K562 (cell line): ENCODE results near the gene RANBP3. TPM values are rescaled to one million over a fixed set of nuclear protein-coding genes. Genes with fewer than 3 reads are reported as not detected.

ENCODE experiments used
- ATAC-seq: fragments of 200-7000 bp; cut with Tn5 transposase; 3 replicates; pipeline ENCODE4 v1.9.1; 2020; ENCODE audit warnings: moderate library complexity
- BruUV-seq: library from RNA; stranded (reverse); fragments of 400-500 nt; replicated peaks from 2 replicates; lab custom pipeline; 2021; lab: Mats Ljungman, UMichigan
- CTCF ChIA-PET: fragments of 300-600 bp; formaldehyde crosslinking; extraction: SDS; loops from one replicate; lab custom pipeline; 2021; ENCODE audit warnings: low intra/inter-chr PET ratio; lab: Yijun Ruan, JAX
- POLR2A ChIA-PET: fragments of 300-600, 350-650 bp; sonication (Branson Sonifier 250); formaldehyde crosslinking; extraction: SDS; loops from one replicate; lab custom pipeline; 2021; ENCODE audit warnings: antibody characterized with exemption, inconsistent platforms; lab: Yijun Ruan, JAX
- DNase-seq, 4 experiments: peaks; one replicate each; pipeline versions ENCODE4 v3.0.0 to v3.0.0-alpha.2; 2011 to 2018; ENCODE audit warnings: low spot score in 3 of 4, mixed read lengths in 3 of 4; ENCODE audit errors: extremely low read depth in 1 of 4
- FAIRE-seq: peaks from 2 replicates; lab custom pipeline; 2011; peaks lifted over from hg19 to GRCh38; lab: Jason Lieb, UNC
- H2AFZ ChIP-seq: 2 replicates; pipeline ENCODE4 v1.6.0; 2011; ENCODE audit warnings: low read depth, low read length, control low read depth, inconsistent platforms
- H3K27ac ChIP-seq: fragments of 200-600 bp; 3 replicates; pipeline ENCODE4 v1.8.0; 2011; ENCODE audit warnings: low read depth, mild to moderate bottlenecking, control low read depth, inconsistent platforms, low read length, moderate library complexity, mixed read lengths; ENCODE audit errors: extremely low read depth
- H3K27me3 ChIP-seq, 2 experiments: fragments of 300-600 bp in 1 of 2; 2 replicates in 1 of 2; 3 replicates in 1 of 2; pipeline versions ENCODE4 v1.6.0 to v1.8.0; 2011; ENCODE audit warnings: inconsistent platforms in 2 of 2, low read length in 2 of 2, mild to moderate bottlenecking in 1 of 2, mixed read lengths in 1 of 2, moderate library complexity in 1 of 2; ENCODE audit not compliant: control insufficient read depth in 2 of 2, insufficient read depth in 2 of 2
- H3K36me3 ChIP-seq: fragments of 300-600 bp; 3 replicates; pipeline ENCODE4 v1.8.0; 2011; ENCODE audit warnings: mild to moderate bottlenecking, low read length, inconsistent platforms; ENCODE audit not compliant: control insufficient read depth, insufficient read depth
- H3K4me1 ChIP-seq, 2 experiments: fragments of 200-600 bp in 1 of 2; replicated peaks in 1 of 2; 2 replicates in 1 of 2; 3 replicates in 1 of 2; pipeline versions ENCODE4 v1.5.1 to v1.8.0; 2011; ENCODE audit warnings: inconsistent platforms in 2 of 2, low read length in 2 of 2, mild to moderate bottlenecking in 1 of 2, mixed read lengths in 1 of 2, moderate library complexity in 1 of 2; ENCODE audit not compliant: control insufficient read depth in 2 of 2, insufficient read depth in 2 of 2
- H3K4me2 ChIP-seq: 2 replicates; pipeline ENCODE4 v1.6.1; 2011; ENCODE audit warnings: low read length, control low read depth, inconsistent platforms, mixed read lengths; ENCODE audit not compliant: insufficient read depth
- H3K4me3 ChIP-seq: fragments of 200-600 bp; sonication (generic), shearing (Covaris generic); 2 replicates; pipeline ENCODE4 v1.5.1; 2016; ENCODE audit warnings: control low read depth, inconsistent platforms
- H3K79me2 ChIP-seq: fragments of 200-600 bp; 3 replicates; pipeline ENCODE4 v1.8.0; 2011; ENCODE audit warnings: low read length, inconsistent platforms; ENCODE audit not compliant: control insufficient read depth, insufficient read depth
- H3K9ac ChIP-seq, 2 experiments: 2 replicates each; pipeline versions ENCODE4 v1.6.0 to v1.6.1; 2011; ENCODE audit warnings: low read depth in 2 of 2, low read length in 2 of 2, control low read depth in 1 of 2, inconsistent platforms in 1 of 2, mild to moderate bottlenecking in 1 of 2, mixed read lengths in 1 of 2; ENCODE audit not compliant: insufficient read depth in 1 of 2
- H3K9me1 ChIP-seq: one replicate; pipeline ENCODE4 v1.6.0; 2011; ENCODE audit warnings: inconsistent platforms, mild to moderate bottlenecking, low read length, moderate library complexity; ENCODE audit not compliant: control insufficient read depth, insufficient read depth
- H3K9me3 ChIP-seq: replicated peaks from 2 replicates; pipeline ENCODE4 v1.5.1; 2011; ENCODE audit warnings: low read depth, low read length, inconsistent platforms; ENCODE audit not compliant: control insufficient read depth, insufficient read depth
- H4K20me1 ChIP-seq: replicated peaks from 2 replicates; pipeline ENCODE4 v1.6.1; 2011; ENCODE audit warnings: low read length, inconsistent platforms, mixed read lengths; ENCODE audit not compliant: control insufficient read depth, insufficient read depth
- MAZ ChIP-seq, 2 experiments: fragments of 450-650 bp in 1 of 2; sonication (generic) in 1 of 2; formaldehyde crosslinking; IDR thresholded peaks in 1 of 2; conservative IDR thresholded peaks in 1 of 2; 2 replicates each; pipeline versions ENCODE4 v1.4.0 to v1.5.0; 2020; ENCODE audit warnings: mild to moderate bottlenecking in 1 of 2, missing genetic modification reagents in 1 of 2
- NFIC ChIP-seq: fragments of 450-650 bp; IDR thresholded peaks from 2 replicates; pipeline ENCODE4 v1.6.1; 2017; ENCODE audit warnings: mild to moderate bottlenecking, inconsistent platforms
- NFRKB ChIP-seq: fragments of 450-650 bp; IDR thresholded peaks from 2 replicates; pipeline ENCODE4 v1.6.1; 2016; ENCODE audit warnings: low read depth
- RBM25 ChIP-seq: fragments of 200-400 bp; formaldehyde crosslinking; IDR thresholded peaks from 2 replicates; pipeline ENCODE4 v1.6.1; 2018; ENCODE audit warnings: low read length, low read depth, moderate library complexity; ENCODE audit not compliant: severe bottlenecking
- ZNF609 ChIP-seq: sonication (generic); formaldehyde crosslinking; IDR thresholded peaks from 2 replicates; pipeline ENCODE4 v1.8.1; 2023; ENCODE audit warnings: missing genetic modification reagents, mild to moderate bottlenecking, borderline replicate concordance
- WGBS: fragments of 100-300 bp; shearing (Covaris generic); methylation state at CpG from one replicate; pipeline ENCODE4 v1.1.6; 2016; ENCODE audit warnings: low coverage, mixed read lengths; ENCODE audit not compliant: insufficient coverage; ENCODE audit errors: missing lambda C conversion rate; 5-methylcytosine and 5-hydroxymethylcytosine counted together
- in situ Hi-C: fragments of 300-500 bp; cut with MboI; formaldehyde crosslinking; loops from 4 replicates; pipeline ENCODE4 v1.15.0; 2018; ENCODE audit warnings: inconsistent platforms, mixed read lengths
- intact Hi-C: fragments of 100-400 bp; cut with micrococcal nuclease; formaldehyde crosslinking; loops from 2 replicates; pipeline ENCODE4 v1.14.2; 2022
- polyA plus RNA-seq, 8 experiments: library from polyadenylated mRNA; depleted of rRNA in 4 of 8; stranded (reverse) in 5 of 8; unstranded in 3 of 8; fragments of >200 nt; fragmentation: Nextera tagmentation in 2 of 8; fragmentation: Illumina TruSeq in 1 of 8; extraction: Ambion mirVana in 2 of 8; extraction: Trizol in 1 of 8; gene quantifications; 2 replicates each; pipeline versions ENCODE4 v1.2.1 to v1.2.3, GENCODE V29; 2011 to 2014; ENCODE audit warnings: inconsistent platforms in 1 of 8, missing spikeins in 1 of 8
- total RNA-seq, 7 experiments: library from RNA; depleted of rRNA in 6 of 7; stranded (reverse); fragments of >200 nt in 6 of 7; fragmentation: Illumina TruSeq in 2 of 7; extraction: Trizol in 2 of 7; gene quantifications; 2 replicates each; pipeline versions ENCODE4 v1.2.1 to v1.2.3, GENCODE V29; 2011 to 2021; ENCODE audit warnings: low replicate concordance in 1 of 7

Gene RANBP3
- total and polyA plus RNA-seq, 9 of the 15 experiments (the other 6 are each of a cell fraction or from before 2014, with no cell fraction given): 0.90 to 95.1 (median 63.2) TPM

- FAIRE-seq (no peak), DNase-seq (no peak)
- peaks cover 95% of the 10 kb centered on the region for H3K79me2 ChIP-seq
- 91% methylated on average over 17 of the region's 18 CpGs for WGBS
- CTCF ChIA-PET: no interaction called here
- no peaks in the 10 kb centered on the region for H3K9me3 ChIP-seq
- H3K4me2 ChIP-seq: no peak overlapping the region
- no TSS peak for BruUV-seq
- TF ChIP-seq NFRKB (peak; percentile 8; the same call in 1 of the 2 replicates), RBM25 (no peak), NFIC (peak; percentile 66), MAZ (CRISPR knock-in tag; conservative IDR thresholded peaks at IDR 0.05 in 1 of 2, IDR thresholded peaks at IDR 0.05 in 1 of 2) (no peak), ZNF609 (CRISPR knock-in tag) (no peak)
- TF ChIP-seq, all 486 proteins: peak for 2
- Histone ChIP-seq H2AFZ (no peak overlapping the region), H3K4me3 (no peak overlapping the region), H3K9me1 (no peaks in the 10 kb centered on the region), H3K4me1 (peaks cover 39 to 46% of the 10 kb centered on the region in 2 experiments), H3K27ac (peak overlapping the region; percentile 70), H3K36me3 (peaks cover 53% of the 10 kb centered on the region), H4K20me1 (peaks cover 16% of the 10 kb centered on the region; the same call in 1 of the 2 replicates), H3K27me3 (no peaks in the 10 kb centered on the region), H3K9ac (peak overlapping the region; percentile 46 to 65; a peak in 2 of 4 replicates)
- in situ Hi-C loops (no loop called here), intact Hi-C loops (no loop called here)
- POLR2A ChIA-PET: interaction anchor here (0.5 to 1.0 kb wide), 4 partner anchors 9 to 30 kb away, joined by 3 to 5 read pairs (median 4); no protein-coding TSS in a partner anchor
- no peak for ATAC-seq
These were observed 25.5 kb downstream of the RANBP3 start for GRCh38 chr19:5952193-5953029.
